Hepatocyte (in vitro differentiated cells): Measurements from ENCODE around the gene CYSRT1. TPM values are rescaled to one million over a fixed set of nuclear protein-coding genes. Genes with fewer than 3 reads are reported as not detected.
"Not testable (repeated sequence)": the region's sequence is repeated elsewhere in the genome, so short reads cannot be mapped to it uniquely, and the experiment has no call there.

Source experiments
- DNase-seq: peaks from one replicate; pipeline ENCODE4 v3.0.0-alpha.2; 2016; ENCODE audit warnings: low spot score
- H2AFZ ChIP-seq: fragments of 200-600 bp; sonication (generic); 2 replicates; pipeline ENCODE4 v1.6.0; 2016; ENCODE audit warnings: antibody characterized with exemption, mild to moderate bottlenecking
- H3K27ac ChIP-seq: fragments of 200-600 bp; sonication (generic); 2 replicates; pipeline ENCODE4 v1.5.1; 2016; ENCODE audit warnings: mild to moderate bottlenecking
- H3K27me3 ChIP-seq: fragments of 200-600 bp; sonication (generic); 2 replicates; pipeline ENCODE4 v1.6.1; 2016
- H3K36me3 ChIP-seq: fragments of 200-600 bp; sonication (generic); replicated peaks from 2 replicates; pipeline ENCODE4 v1.5.1; 2016; ENCODE audit warnings: low read depth; ENCODE audit not compliant: insufficient read depth
- H3K4me1 ChIP-seq: fragments of 200-600 bp; sonication (generic); 2 replicates; pipeline ENCODE4 v1.5.1; 2016; ENCODE audit warnings: mild to moderate bottlenecking, moderate library complexity; ENCODE audit not compliant: insufficient read depth
- H3K4me2 ChIP-seq: fragments of 200-600 bp; sonication (generic); 2 replicates; pipeline ENCODE4 v1.6.0; 2016
- H3K4me3 ChIP-seq: fragments of 200-600 bp; sonication (generic); 2 replicates; pipeline ENCODE4 v1.5.1; 2016; ENCODE audit warnings: mild to moderate bottlenecking
- H3K79me2 ChIP-seq: fragments of 200-600 bp; sonication (generic); 2 replicates; pipeline ENCODE4 v1.6.0; 2017; ENCODE audit warnings: mild to moderate bottlenecking
- H3K9me2 ChIP-seq: fragments of 200-600 bp; sonication (generic); replicated peaks from 2 replicates; pipeline ENCODE4 v1.6.0; 2017; ENCODE audit warnings: mild to moderate bottlenecking; ENCODE audit not compliant: insufficient read depth
- H3K9me3 ChIP-seq: fragments of 200-600 bp; sonication (generic); 2 replicates; pipeline ENCODE4 v1.5.1; 2016; ENCODE audit warnings: low read depth, mild to moderate bottlenecking
- H4K20me1 ChIP-seq: fragments of 200-600 bp; sonication (generic); 2 replicates; pipeline ENCODE4 v1.6.0; 2016; ENCODE audit warnings: mild to moderate bottlenecking; ENCODE audit not compliant: insufficient read depth, poor library complexity, severe bottlenecking
- EZH2 ChIP-seq: fragments of 200-600 bp; sonication (generic); IDR thresholded peaks from 2 replicates; pipeline ENCODE4 v1.6.1; 2016; ENCODE audit warnings: antibody characterized with exemption, mild to moderate bottlenecking, borderline replicate concordance
- EZH2phosphoT487 ChIP-seq: fragments of 200-600 bp; sonication (generic); IDR thresholded peaks from one replicate; pipeline ENCODE4 v1.6.1; 2018; ENCODE audit warnings: antibody characterized with exemption, mild to moderate bottlenecking, low read depth, moderate library complexity; ENCODE audit not compliant: unreplicated experiment, severe bottlenecking
- WGBS: methylation state at CpG from one replicate; pipeline ENCODE4 v1.1.6; 2016; ENCODE audit warnings: low lambda C conversion rate; ENCODE audit errors: missing lambda C conversion rate; 5-methylcytosine and 5-hydroxymethylcytosine counted together
- polyA plus RNA-seq: library from polyadenylated mRNA; unstranded; fragments of >200 nt; fragmentation: Nextera tagmentation; extraction: Ambion mirVana; gene quantifications from 2 replicates; pipeline ENCODE4 v1.2.1, GENCODE V29; 2016
- total RNA-seq: library from RNA; depleted of rRNA; stranded (reverse); fragments of >200 nt; gene quantifications from 2 replicates; pipeline ENCODE4 v1.2.3, GENCODE V29; 2014
- TF ChIP-seq, protein P1 (sequence below): fragments of 200-600 bp; sonication (generic); IDR thresholded peaks from 2 replicates; pipeline ENCODE4 v1.5.1; 2016; ENCODE audit warnings: antibody characterized with exemption, mild to moderate bottlenecking; ENCODE audit not compliant: poor library complexity

The CYSRT1 gene
- total and polyA plus RNA-seq, 2 experiments from 2014 or later, result 1.4 to 2.1 TPM

DNA sequence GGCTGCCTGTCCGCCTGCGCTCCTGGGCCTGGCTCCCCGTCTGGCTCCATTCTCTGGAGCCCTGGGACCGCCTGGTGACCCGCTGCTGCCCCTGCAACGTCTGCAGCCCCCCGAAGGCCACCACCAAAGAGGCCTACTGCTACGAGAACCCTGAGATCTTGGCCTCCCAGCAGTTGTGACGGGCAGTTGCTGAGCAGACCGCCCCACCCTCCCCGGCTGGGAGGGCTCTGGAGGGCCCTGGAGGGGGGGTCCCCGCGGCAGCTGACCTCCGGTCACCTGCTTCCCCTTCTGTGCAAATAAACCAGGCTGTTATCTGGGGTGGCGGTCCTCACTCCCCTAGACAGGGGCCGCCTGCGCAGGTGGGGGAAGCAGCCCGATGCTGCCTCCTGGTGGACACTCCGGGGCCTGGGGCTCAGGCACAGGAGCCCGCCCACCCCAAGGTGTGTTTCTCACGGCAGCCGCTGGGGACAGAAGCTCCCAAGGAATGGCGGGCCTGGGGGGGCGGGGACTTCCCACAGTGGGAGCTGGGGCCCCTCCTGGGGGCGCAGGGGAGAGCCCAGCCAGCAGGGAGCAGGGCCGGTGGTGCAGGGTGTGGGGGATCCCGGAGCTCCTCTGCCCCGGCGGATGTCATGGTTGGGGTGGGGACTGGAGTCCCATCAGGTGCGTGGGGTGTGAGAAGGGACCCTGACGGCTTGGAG is 11.4 kb downstream of the CYSRT1 start:
- Histone ChIP-seq H3K4me2 (peak overlapping the region; percentile 82), H3K79me2 (peaks cover 33% of the 10 kb centered on the region), H3K36me3 (no peaks in the 10 kb centered on the region), H4K20me1 (no peaks in the 10 kb centered on the region), H3K9me2 (no peaks in the 10 kb centered on the region), H2AFZ (no peak overlapping the region), H3K9me3 (no peaks in the 10 kb centered on the region), H3K4me3 (no peak overlapping the region), H3K27me3 (no peaks in the 10 kb centered on the region), H3K27ac (peak overlapping the region; percentile 57), H3K4me1 (peaks cover 26% of the 10 kb centered on the region)
- TF ChIP-seq, protein P1, sequence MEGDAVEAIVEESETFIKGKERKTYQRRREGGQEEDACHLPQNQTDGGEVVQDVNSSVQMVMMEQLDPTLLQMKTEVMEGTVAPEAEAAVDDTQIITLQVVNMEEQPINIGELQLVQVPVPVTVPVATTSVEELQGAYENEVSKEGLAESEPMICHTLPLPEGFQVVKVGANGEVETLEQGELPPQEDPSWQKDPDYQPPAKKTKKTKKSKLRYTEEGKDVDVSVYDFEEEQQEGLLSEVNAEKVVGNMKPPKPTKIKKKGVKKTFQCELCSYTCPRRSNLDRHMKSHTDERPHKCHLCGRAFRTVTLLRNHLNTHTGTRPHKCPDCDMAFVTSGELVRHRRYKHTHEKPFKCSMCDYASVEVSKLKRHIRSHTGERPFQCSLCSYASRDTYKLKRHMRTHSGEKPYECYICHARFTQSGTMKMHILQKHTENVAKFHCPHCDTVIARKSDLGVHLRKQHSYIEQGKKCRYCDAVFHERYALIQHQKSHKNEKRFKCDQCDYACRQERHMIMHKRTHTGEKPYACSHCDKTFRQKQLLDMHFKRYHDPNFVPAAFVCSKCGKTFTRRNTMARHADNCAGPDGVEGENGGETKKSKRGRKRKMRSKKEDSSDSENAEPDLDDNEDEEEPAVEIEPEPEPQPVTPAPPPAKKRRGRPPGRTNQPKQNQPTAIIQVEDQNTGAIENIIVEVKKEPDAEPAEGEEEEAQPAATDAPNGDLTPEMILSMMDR, result peak; percentile 100
- no peak for TF ChIP-seq EZH2
- 26% methylated on average over 23 of the region's 31 CpGs for WGBS
- DNase-seq, result peak; percentile 96

DNA sequence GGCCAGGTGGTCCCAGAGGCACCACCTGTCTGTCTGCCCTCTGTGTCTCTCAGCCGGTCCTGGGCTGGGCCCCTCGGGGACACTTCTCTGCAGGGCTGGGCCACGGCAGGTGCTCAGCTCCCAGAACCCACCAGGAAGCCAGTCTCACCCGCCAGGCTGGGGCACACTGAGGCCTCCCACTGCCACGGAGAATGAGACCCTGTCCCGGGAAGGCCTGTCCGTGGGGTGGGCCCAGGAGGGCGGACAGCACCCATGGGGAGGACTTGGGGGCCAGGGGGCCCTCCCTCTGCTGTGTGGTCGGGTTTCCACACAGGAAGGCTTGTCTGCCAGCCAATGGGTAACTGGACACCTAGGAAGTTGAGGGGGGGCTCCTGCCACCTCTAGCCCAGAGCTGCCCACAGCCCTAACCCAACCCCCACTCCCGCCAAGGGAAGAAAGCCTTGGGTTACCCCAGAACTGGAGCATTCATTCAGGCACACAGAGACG is 12.0 kb downstream of the CYSRT1 start:
- no peaks in the 10 kb centered on the region for H3K36me3 ChIP-seq
- no peak for DNase-seq
- peak overlapping the region; percentile 82 for H3K4me2 ChIP-seq
- H3K27ac ChIP-seq, result peak overlapping the region; percentile 50
- peaks cover 26% of the 10 kb centered on the region for H3K4me1 ChIP-seq
- peaks cover 5% of the 10 kb centered on the region for H4K20me1 ChIP-seq
- H3K4me3 ChIP-seq, result no peak overlapping the region
- H3K27me3 ChIP-seq, result no peaks in the 10 kb centered on the region
- no peaks in the 10 kb centered on the region for H3K9me2 ChIP-seq
- H3K9me3 ChIP-seq, result no peaks in the 10 kb centered on the region
- TF ChIP-seq EZH2 (no peak), EZH2phosphoT487 (no peak)
- TF ChIP-seq, protein P1, result no peak
- H2AFZ ChIP-seq, result no peak overlapping the region
- 48% methylated on average over 11 of the region's 11 CpGs for WGBS
- peaks cover 37% of the 10 kb centered on the region for H3K79me2 ChIP-seq

DNA sequence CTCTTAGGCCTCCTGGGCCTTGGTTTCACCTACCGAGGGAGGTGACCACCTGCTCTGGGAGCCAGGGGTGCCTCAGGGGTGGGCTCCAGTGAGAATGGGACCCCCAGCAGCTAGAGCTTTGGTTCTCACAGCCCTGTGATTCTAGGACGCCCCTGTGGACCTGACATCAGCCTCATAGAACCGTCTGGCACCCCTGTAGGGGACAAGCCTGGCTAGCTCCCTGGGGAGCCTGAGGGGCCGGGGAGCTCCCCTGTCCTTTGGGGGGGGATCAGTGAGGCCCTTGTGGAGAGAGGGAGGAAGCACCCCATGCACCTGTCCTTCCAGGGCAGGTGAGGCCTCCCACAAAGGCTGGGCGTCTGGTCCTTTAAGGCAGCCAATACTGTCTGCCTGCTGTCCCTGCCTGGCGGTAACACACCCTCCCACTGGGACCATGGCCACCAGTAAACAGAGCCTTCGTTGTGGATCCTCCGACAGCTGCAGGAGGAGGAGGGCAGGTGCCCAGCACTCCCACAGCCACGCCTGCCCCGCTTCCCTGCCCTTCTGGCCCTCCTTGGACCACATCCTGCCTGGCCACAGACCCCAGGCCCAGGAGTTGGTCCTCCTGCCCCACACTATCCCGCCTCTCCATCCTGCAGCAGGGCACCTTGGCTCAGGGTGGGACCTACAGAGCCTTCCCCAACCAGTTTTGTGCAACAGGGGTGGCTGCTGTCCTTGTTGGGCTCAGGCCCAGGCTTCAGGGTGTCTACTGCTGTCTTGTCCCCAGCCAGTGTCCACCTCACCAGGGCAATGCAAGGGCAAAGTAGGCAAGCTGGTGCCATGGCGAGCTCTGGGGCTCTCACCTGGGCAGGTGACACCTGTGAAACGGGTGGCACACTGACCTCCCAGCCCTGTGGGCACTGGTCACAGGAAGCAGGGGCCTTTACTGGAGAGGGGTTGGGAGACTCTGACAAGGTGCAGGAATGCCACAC is 13.1 kb downstream of the CYSRT1 start:
- Histone ChIP-seq H3K4me3 (no peak overlapping the region), H3K79me2 (peaks cover 48% of the 10 kb centered on the region), H3K9me3 (no peaks in the 10 kb centered on the region), H2AFZ (no peak overlapping the region), H3K27ac (no peak overlapping the region), H3K9me2 (no peaks in the 10 kb centered on the region), H3K27me3 (no peaks in the 10 kb centered on the region), H4K20me1 (peaks cover 15% of the 10 kb centered on the region), H3K4me2 (peak overlapping the region; percentile 82), H3K36me3 (no peaks in the 10 kb centered on the region), H3K4me1 (peaks cover 34% of the 10 kb centered on the region)
- TF ChIP-seq EZH2phosphoT487, result no peak
- no peak for TF ChIP-seq EZH2
- TF ChIP-seq, protein P1, result no peak
- WGBS, result 85% methylated on average over 12 of the region's 13 CpGs
- no peak for DNase-seq

DNA sequence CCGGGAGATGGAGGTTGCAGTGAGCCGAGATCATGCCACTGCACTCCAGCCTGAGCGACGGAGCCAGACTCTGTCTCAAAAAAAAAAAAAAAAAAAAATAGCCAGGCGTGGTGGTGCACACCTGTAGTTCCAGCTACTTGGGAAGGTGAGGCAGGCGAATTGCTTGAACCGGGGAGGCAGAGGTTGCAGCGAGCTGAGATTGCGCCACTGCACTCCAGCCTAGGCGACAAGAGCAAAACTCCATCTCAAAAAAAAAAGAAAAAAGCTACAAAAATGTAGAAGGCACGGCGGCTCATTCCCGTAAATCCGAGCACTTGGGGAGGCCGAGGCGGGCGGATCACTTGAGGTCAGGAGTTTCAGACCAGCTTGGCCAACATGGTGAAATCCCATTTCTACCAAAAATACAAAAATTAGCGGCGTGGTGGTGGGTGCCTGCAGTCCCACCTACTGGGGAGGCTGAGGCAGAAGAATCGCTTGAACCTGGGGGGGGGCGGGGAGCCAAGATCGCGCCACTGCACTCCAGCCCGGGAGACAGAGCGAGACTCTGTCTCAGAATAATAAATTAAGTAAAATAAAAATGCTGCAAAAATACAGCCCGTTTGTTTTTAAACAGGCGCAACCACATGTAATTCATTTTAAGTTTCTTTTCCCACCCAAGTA is 14.7 kb downstream of the CYSRT1 start:
- H3K36me3 ChIP-seq, H3K27me3 ChIP-seq, DNase-seq, H3K9me2 ChIP-seq, H3K9me3 ChIP-seq: not testable (repeated sequence)
- H3K4me1 ChIP-seq, result peaks cover 34% of the 10 kb centered on the region
- H4K20me1 ChIP-seq, result peaks cover 24% of the 10 kb centered on the region
- H3K4me3 ChIP-seq, result peak overlapping the region; percentile 82
- WGBS, result 49% methylated on average over 27 of the region's 27 CpGs
- peaks cover 61% of the 10 kb centered on the region for H3K79me2 ChIP-seq
- peak overlapping the region; percentile 33 for H2AFZ ChIP-seq
- peak overlapping the region; percentile 94 for H3K27ac ChIP-seq
- H3K4me2 ChIP-seq, result peak overlapping the region; percentile 82
